Measurements from ENCODE around the gene HDAC4. TPM values are rescaled to one million over a fixed set of nuclear protein-coding genes. Genes with fewer than 3 reads are reported as not detected.

Gene HDAC4
- total and polyA plus RNA-seq, 9 of the 15 experiments (the other 6 are each of a cell fraction or from before 2014, with no cell fraction given) = 0.11 to 20.2 (median 4.0) TPM

DNA sequence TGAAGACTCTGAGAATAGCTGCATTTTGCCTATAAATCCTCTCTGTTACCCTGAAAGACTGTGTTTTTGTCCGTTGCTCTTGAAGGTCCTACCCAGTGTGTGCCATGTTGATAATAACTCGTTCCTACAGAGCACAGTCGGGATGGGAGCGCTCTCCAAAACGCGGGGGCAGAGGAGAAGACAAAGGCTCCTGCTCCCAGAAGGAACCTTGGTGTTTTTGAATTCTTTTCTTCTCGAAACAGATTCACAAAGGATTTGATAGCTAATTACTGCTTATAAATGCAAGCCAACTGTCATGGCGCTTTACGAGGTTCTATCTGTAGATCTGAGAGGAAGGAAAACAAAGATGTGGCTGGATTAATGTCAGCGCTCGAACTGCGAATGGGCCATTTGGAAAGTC is 19.3 kb upstream of the HDAC4 start:
- POLR2A ChIA-PET = no interaction called here
- H3K27me3 ChIP-seq (ENCODE audit: control insufficient read depth in 2 of 2, insufficient read depth in 2 of 2, low read length in 2 of 2) = peaks cover 23 to 31% of the 10 kb centered on the region in 2 experiments; a peak in 4 of 5 replicates

More for the DNA sequence above, 19.3 kb upstream of the HDAC4 start:
- no peak for DNase-seq (ENCODE audit: extremely low read depth in 1 of 4, low spot score in 3 of 4)
- CTCF ChIA-PET (ENCODE audit: low intra/inter-chr PET ratio) = no interaction called here
- Histone ChIP-seq H3K9me1 (ENCODE audit: control insufficient read depth, insufficient read depth, low read length) (no peaks in the 10 kb centered on the region), H3K79me2 (ENCODE audit: control insufficient read depth, insufficient read depth, low read length) (no peaks in the 10 kb centered on the region), H3K36me3 (ENCODE audit: control insufficient read depth, insufficient read depth, low read length) (no peaks in the 10 kb centered on the region), H3K4me2 (ENCODE audit: insufficient read depth, low read length) (no peak overlapping the region), H2AFZ (ENCODE audit: low read depth, low read length) (no peak overlapping the region), H3K9me3 (replicated peaks; ENCODE audit: control insufficient read depth, insufficient read depth, low read depth, low read length) (no peaks in the 10 kb centered on the region), H3K4me3 (no peak overlapping the region), H3K4me1 (replicated peaks in 1 of 2; ENCODE audit: control insufficient read depth in 2 of 2, insufficient read depth in 2 of 2, low read length in 2 of 2) (no peaks in the 10 kb centered on the region; a peak in 1 of 5 replicates), H4K20me1 (replicated peaks; ENCODE audit: control insufficient read depth, insufficient read depth, low read length) (no peaks in the 10 kb centered on the region), H3K27ac (ENCODE audit: extremely low read depth, low read depth, low read length) (no peak overlapping the region), H3K9ac (ENCODE audit: insufficient read depth in 1 of 2, low read depth in 2 of 2, low read length in 2 of 2) (no peak overlapping the region; a peak in 1 of 4 replicates)
- WGBS (ENCODE audit: insufficient coverage, low coverage, missing lambda C conversion rate) = under 1% methylated on average over 12 of the region's 12 CpGs
- no peak for ATAC-seq
- TF ChIP-seq ZNF518B (CRISPR knock-in tag; IDR thresholded peaks at IDR 0.05) = no peak
- no peak for TF ChIP-seq BRF1 (IDR thresholded peaks at IDR 0.05; ENCODE audit: borderline replicate concordance, extremely low read depth, insufficient read length)
- TF ChIP-seq TRIM28 (IDR thresholded peaks at IDR 0.05) = no peak
- no peak for TF ChIP-seq ASH1L (IDR thresholded peaks at IDR 0.05; ENCODE audit: borderline replicate concordance, low read depth, partially characterized antibody)
- TF ChIP-seq KAT7 (CRISPR knock-in tag; IDR thresholded peaks at IDR 0.05; ENCODE audit: borderline replicate concordance) = no peak
- TF ChIP-seq CLOCK (CRISPR knock-in tag; IDR thresholded peaks at IDR 0.05; ENCODE audit: borderline replicate concordance) = no peak
- no peak for TF ChIP-seq CBX3 (IDR thresholded peaks at IDR 0.05; ENCODE audit: borderline replicate concordance in 1 of 2, low read length in 2 of 2)
- TF ChIP-seq AFF1 (IDR thresholded peaks at IDR 0.05; ENCODE audit: low read depth in 1 of 2, partially characterized antibody in 2 of 2) = no peak
- no peak for TF ChIP-seq ZNF3 (CRISPR knock-in tag; IDR thresholded peaks at IDR 0.05)
- intact Hi-C loops (cut with micrococcal nuclease) = no loop called here
- in situ Hi-C loops (cut with MboI) = no loop called here
- no peak for FAIRE-seq
- BruUV-seq (replicated peaks) = no TSS peak
